Cardiac fibroblast (primary cell): ENCODE data around the gene ASCL5.

Source experiments
- DNase-seq, 2 donors: peaks; one replicate each; pipeline versions ENCODE4 v3.0.0 to v3.0.0-alpha.2; 2010; ENCODE audit warnings: low read depth in 2 of 2
- H3K4me3 ChIP-seq, 2 donors: replicated peaks in 1 of 2; 1 replicate in 1 of 2; 2 replicates in 1 of 2; pipeline ENCODE4 v1.5.1; 2011; ENCODE audit warnings: low read depth in 2 of 2, low read length in 2 of 2, mild to moderate bottlenecking in 2 of 2, moderate library complexity in 1 of 2
- CTCF ChIP-seq: IDR thresholded peaks from one replicate; pipeline ENCODE4 v1.5.1; 2011; ENCODE audit warnings: low read depth, mild to moderate bottlenecking, low read length, inconsistent platforms

The ASCL5 gene

GRCh38 chr1:201110616-201111015 is 16.4 kb downstream of the ASCL5 start:
- no peak for TF ChIP-seq CTCF
- DNase-seq: no peak
- H3K4me3 ChIP-seq: no peak overlapping the region

- DNase-seq: no peak
- no peak overlapping the region for H3K4me3 ChIP-seq
- TF ChIP-seq CTCF: no peak
Observed at GRCh38 chr1:201110138-201110537, 16.8 kb downstream of the ASCL5 start.

- no peak for DNase-seq
- no peak overlapping the region for H3K4me3 ChIP-seq
- TF ChIP-seq CTCF: no peak
Observed at GRCh38 chr1:201109651-201110050, 17.3 kb downstream of the ASCL5 start.

GRCh38 chr1:201108614-201109013 is 18.4 kb downstream of the ASCL5 start:
- H3K4me3 ChIP-seq: no peak overlapping the region
- TF ChIP-seq CTCF: no peak
- no peak for DNase-seq

- no peak overlapping the region for H3K4me3 ChIP-seq
- DNase-seq: no peak
- no peak for TF ChIP-seq CTCF
Observed at GRCh38 chr1:201105688-201106087, 21.3 kb downstream of the ASCL5 start.

- no peak for TF ChIP-seq CTCF
- no peak for DNase-seq
- no peak overlapping the region for H3K4me3 ChIP-seq
Observed at GRCh38 chr1:201104141-201104540, 22.8 kb downstream of the ASCL5 start.

- DNase-seq: no peak
- H3K4me3 ChIP-seq: no peak overlapping the region
- TF ChIP-seq CTCF: no peak
Observed at GRCh38 chr1:201103666-201104065, 23.3 kb downstream of the ASCL5 start.
